Glomerular visceral epithelial cell (primary cell): ENCODE results near the gene RHBDD1.
A peak's percentile ranks its signal among the peaks of the same experiment; 100 is the strongest.

Source experiments
- DNase-seq: peaks from one replicate; pipeline ENCODE4 v3.0.0-alpha.2; 2016; ENCODE audit errors: extremely low spot score

The RHBDD1 gene

GRCh38 chr2:226915846-226916360 lies 80.0 kb downstream of the RHBDD1 start:
- no peak for DNase-seq

- no peak for DNase-seq
These were observed 80.8 kb downstream of the RHBDD1 start for GRCh38 chr2:226916669-226917068.

GRCh38 chr2:226932443-226932842 lies 96.6 kb downstream of the RHBDD1 start:
- no peak for DNase-seq

- no peak for DNase-seq
These were observed 98.8 kb downstream of the RHBDD1 start for GRCh38 chr2:226934546-226935201.

- DNase-seq, result no peak
These were observed 108.2 kb downstream of the RHBDD1 start for GRCh38 chr2:226943862-226944620.

- no peak for DNase-seq
These were observed 117.4 kb downstream of the RHBDD1 start for GRCh38 chr2:226953206-226953605.

GRCh38 chr2:226953826-226954225 lies 118.0 kb downstream of the RHBDD1 start:
- no peak for DNase-seq

- no peak for DNase-seq
These were observed 120.8 kb downstream of the RHBDD1 start for GRCh38 chr2:226956659-226957058.

GRCh38 chr2:226959418-226959817 lies 123.6 kb downstream of the RHBDD1 start:
- no peak for DNase-seq

GRCh38 chr2:226962176-226962773 lies 126.4 kb downstream of the RHBDD1 start:
- DNase-seq, result no peak

- peak; percentile 90 for DNase-seq
These were observed 127.7 kb downstream of the RHBDD1 start for GRCh38 chr2:226963528-226963927.

GRCh38 chr2:226965376-226965775 lies 129.5 kb downstream of the RHBDD1 start:
- DNase-seq, result no peak

GRCh38 chr2:226969417-226970080 lies 133.7 kb downstream of the RHBDD1 start:
- DNase-seq, result no peak

GRCh38 chr2:226970362-226970761 lies 134.5 kb downstream of the RHBDD1 start:
- DNase-seq, result no peak

GRCh38 chr2:226971084-226971483 lies 135.2 kb downstream of the RHBDD1 start:
- no peak for DNase-seq

GRCh38 chr2:226971770-226972169 lies 135.9 kb downstream of the RHBDD1 start:
- DNase-seq, result no peak

GRCh38 chr2:226973816-226974215 lies 138.0 kb downstream of the RHBDD1 start:
- no peak for DNase-seq

- peak; percentile 40 for DNase-seq
These were observed 141.9 kb downstream of the RHBDD1 start for GRCh38 chr2:226977775-226978190.

GRCh38 chr2:226978300-226978699 lies 142.4 kb downstream of the RHBDD1 start:
- no peak for DNase-seq

GRCh38 chr2:226979004-226979403 lies 143.2 kb downstream of the RHBDD1 start:
- no peak for DNase-seq

GRCh38 chr2:226981791-226982326 lies 146.0 kb downstream of the RHBDD1 start:
- no peak for DNase-seq
